LNCaP clone FGC (cell line): ENCODE results near the gene SAMSN1.

Experiments used
- DNase-seq: peaks from one replicate; pipeline ENCODE4 v3.0.0-alpha.2; 2011; ENCODE audit warnings: low read depth
- H3K4me3 ChIP-seq: 2 replicates; pipeline ENCODE4 v1.5.1; 2011; ENCODE audit warnings: mild to moderate bottlenecking, low read depth, low read length, control low read depth
- TF ChIP-seq, protein P1 (sequence below): IDR thresholded peaks from 2 replicates; pipeline ENCODE4 v1.5.1; 2012; ENCODE audit warnings: mild to moderate bottlenecking; ENCODE audit not compliant: control insufficient read depth, insufficient read depth; ENCODE audit errors: extremely low read depth

SAMSN1 gene

GRCh38 chr21:14545906-14546480 lies at the start of gene SAMSN1:
SAMSN1 (minus strand) TSS chr21:14546315; CDS start chr21:14546261, 54 bp downstream.
- no peak for DNase-seq
- TF ChIP-seq, protein P1, sequence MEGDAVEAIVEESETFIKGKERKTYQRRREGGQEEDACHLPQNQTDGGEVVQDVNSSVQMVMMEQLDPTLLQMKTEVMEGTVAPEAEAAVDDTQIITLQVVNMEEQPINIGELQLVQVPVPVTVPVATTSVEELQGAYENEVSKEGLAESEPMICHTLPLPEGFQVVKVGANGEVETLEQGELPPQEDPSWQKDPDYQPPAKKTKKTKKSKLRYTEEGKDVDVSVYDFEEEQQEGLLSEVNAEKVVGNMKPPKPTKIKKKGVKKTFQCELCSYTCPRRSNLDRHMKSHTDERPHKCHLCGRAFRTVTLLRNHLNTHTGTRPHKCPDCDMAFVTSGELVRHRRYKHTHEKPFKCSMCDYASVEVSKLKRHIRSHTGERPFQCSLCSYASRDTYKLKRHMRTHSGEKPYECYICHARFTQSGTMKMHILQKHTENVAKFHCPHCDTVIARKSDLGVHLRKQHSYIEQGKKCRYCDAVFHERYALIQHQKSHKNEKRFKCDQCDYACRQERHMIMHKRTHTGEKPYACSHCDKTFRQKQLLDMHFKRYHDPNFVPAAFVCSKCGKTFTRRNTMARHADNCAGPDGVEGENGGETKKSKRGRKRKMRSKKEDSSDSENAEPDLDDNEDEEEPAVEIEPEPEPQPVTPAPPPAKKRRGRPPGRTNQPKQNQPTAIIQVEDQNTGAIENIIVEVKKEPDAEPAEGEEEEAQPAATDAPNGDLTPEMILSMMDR: no peak
- H3K4me3 ChIP-seq: no peak within 1 kb of the TSS

GRCh38 chr21:14595449-14595848 lies 49.3 kb upstream of the SAMSN1 start:
- DNase-seq: no peak
- H3K4me3 ChIP-seq: no peak overlapping the region
- TF ChIP-seq, protein P1: no peak

- no peak overlapping the region for H3K4me3 ChIP-seq
- TF ChIP-seq, protein P1: no peak
- DNase-seq: no peak
Observed at GRCh38 chr21:14594967-14595366, 48.9 kb upstream of the SAMSN1 start.

DNA sequence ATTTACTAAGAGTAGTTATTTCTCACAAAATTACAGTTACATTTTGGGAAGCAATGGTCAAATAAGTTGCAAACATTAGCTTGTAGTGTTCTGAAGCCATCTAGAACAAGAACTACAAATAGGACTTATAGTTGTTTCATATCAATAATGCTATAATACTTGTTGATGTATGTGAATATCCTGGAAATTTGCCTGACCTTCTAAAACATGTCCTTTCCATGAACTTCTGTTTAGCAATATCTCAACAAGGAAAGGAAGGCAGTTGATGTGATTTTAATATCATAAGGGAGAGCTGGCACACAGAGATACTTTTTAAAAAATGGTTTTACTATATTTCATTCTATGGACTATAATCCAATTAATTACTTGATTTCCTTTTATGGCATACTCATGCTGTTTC lies 47.1 kb upstream of the SAMSN1 start:
- TF ChIP-seq, protein P1: no peak
- DNase-seq: no peak

GRCh38 chr21:14592296-14593000 lies 46.3 kb upstream of the SAMSN1 start:
- no peak overlapping the region for H3K4me3 ChIP-seq
- TF ChIP-seq, protein P1: no peak
- DNase-seq: no peak

More for the DNA sequence above, 47.1 kb upstream of the SAMSN1 start:
- H3K4me3 ChIP-seq: no peak overlapping the region

GRCh38 chr21:14591882-14592281 lies 45.8 kb upstream of the SAMSN1 start:
- DNase-seq: no peak
- H3K4me3 ChIP-seq: no peak overlapping the region
- TF ChIP-seq, protein P1: no peak
